CD4-positive, alpha-beta T cell treated with Interleukin-6 for 4 hours (primary cell): ENCODE measurements around the gene OR1L1.

Experiments
- DNase-seq: peaks from one replicate; pipeline ENCODE4 v3.0.0-alpha.2; 2020; ENCODE audit warnings: mixed read lengths

OR1L1 gene, protein sequence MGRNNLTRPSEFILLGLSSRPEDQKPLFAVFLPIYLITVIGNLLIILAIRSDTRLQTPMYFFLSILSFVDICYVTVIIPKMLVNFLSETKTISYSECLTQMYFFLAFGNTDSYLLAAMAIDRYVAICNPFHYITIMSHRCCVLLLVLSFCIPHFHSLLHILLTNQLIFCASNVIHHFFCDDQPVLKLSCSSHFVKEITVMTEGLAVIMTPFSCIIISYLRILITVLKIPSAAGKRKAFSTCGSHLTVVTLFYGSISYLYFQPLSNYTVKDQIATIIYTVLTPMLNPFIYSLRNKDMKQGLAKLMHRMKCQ

DNA sequence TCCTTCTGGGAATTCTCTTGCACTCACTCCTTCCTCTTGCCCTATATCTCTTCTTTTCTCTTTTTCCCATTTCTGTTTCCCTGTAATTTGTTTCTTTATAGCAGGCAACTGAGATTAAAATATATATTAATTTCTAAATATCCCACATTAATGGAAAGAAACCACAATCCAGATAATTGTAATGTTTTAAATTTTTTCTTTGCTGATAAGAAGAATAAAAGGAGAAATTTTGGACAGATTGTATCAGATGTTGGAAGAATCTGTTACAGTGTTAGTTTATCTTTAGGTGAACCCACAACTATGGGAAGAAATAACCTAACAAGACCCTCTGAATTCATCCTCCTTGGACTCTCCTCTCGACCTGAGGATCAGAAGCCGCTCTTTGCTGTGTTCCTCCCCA, at the start of gene OR1L1:
Gene OR1L1, plus strand, starts transcription at position 301 of the 400 bp plus-strand sequence. Its CDS starts 0 bp downstream, at position 301.
- no peak for DNase-seq

DNA sequence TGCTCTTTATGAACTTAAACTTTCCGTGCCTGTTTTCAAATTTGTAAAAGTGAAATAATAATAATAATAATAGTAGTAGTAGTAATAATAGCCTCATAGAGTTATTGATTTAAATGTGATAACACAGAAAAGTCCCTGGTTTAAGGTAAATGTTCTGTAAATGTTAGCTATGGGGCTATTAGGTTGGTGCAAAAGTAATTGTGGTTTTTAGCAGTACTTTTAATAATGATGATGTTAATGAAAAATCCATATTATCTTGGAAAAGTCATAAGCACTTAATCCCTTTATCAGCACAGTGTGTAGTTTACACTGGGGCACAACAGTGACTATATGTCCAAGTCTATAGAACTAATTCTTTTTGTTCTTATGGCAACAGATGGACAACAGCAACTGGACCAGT, 47.2 kb upstream of the OR1L1 start, which contains the start of gene OR1Q1:
Gene OR1Q1, plus strand, starts transcription at position 377 of the 400 bp plus-strand sequence. Its CDS starts 0 bp downstream, at position 377.
- no peak for DNase-seq

DNA sequence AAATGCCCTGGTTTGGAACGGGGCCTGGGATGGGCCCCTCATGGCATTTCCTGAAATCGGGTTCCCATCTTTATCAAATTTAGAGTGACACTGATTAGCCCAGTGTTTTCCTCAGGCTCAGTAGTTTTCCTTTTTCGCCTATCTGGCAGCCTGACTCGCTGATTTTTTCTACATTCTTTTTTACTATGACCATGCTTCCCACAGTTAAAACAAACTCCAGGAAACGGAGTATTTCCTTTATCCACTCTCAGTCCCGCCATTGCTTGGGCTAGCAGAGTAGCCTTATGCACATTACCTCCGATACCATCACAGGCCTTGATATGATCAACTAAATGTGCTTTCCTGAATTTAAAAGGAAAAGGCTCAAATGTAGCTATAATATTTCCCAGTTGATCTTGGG, 41.5 kb upstream of the OR1L1 start:
- DNase-seq = no peak

DNA sequence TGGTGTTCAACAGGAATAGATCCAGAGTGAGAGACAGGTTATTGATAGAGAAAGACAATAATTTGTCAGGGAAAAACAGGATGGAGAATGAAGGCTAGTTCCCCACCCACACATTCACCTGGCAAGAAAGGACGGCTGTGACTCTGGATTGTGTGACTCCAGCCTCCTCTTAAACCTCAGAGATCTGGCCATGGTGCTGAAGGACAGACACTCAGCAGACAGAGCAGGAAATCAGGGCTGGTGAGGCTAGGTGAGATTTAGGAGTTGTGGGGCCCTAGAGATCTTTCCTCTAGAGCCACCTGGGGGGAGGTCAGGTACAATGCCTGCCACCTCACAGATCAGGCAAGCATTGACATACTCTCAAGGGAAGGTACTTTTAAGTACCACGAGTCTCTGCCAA, 19.3 kb upstream of the OR1L1 start:
- no peak for DNase-seq

DNA sequence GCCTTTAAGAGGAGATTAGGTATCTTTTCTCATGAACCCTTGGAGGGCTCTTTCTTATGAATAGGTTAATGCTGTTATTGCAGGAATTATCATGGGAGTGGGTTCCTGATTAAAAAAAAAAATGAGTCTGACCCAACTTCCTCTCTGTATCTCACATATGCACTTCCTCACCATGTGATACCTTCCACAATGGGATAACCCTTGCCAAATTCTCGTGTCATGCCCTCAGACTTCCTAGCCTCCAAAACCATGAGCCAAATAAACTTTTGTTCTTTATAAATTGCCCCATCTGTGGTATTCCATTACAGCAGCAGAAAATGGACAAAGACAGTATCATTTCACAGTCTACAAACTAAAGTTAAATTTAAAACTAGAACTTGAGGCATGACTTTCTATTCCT, 5.1 kb upstream of the OR1L1 start:
- no peak for DNase-seq

DNA sequence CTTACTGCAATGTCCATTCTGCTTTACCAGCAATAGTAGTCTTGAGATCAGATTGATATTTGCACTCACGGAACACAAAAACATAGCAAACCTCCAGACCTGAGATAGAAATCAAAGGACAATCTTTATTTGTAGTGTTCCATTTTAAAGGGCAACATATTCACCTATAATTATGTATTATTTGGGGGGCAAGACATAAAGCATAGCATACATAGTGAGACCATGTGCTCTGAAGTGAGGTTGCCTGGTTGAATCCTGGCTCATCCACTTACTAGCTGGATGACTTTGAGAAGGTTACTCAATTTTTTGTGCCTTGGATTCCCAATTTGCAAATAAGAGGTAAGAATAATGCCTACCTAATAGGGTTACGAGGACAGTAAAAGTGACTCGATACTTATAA, 4.0 kb upstream of the OR1L1 start, which contains the start of gene OR1B1:
Gene OR1B1, minus strand, starts transcription at position 101 of the 400 bp plus-strand sequence.
- DNase-seq = no peak

DNA sequence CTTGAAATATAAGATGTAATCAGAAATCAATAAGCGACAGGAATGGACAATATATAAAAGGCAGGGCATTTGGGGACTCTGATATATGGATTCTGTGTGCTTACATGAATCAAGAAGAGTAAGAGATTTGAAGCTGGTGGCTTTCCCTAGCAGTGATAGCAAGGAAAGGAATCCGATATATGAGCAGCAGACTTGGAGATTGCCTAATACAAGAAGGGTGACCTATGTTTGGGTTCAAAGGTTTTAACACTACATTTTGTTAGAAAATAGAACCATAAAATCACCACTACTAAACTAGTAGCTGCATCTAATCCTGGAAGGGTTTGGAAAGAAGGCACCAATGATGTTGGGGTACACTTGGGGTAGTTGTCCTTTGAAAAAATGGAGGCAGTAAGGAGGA, 11.0 kb downstream of the OR1L1 start:
- no peak for DNase-seq

DNA sequence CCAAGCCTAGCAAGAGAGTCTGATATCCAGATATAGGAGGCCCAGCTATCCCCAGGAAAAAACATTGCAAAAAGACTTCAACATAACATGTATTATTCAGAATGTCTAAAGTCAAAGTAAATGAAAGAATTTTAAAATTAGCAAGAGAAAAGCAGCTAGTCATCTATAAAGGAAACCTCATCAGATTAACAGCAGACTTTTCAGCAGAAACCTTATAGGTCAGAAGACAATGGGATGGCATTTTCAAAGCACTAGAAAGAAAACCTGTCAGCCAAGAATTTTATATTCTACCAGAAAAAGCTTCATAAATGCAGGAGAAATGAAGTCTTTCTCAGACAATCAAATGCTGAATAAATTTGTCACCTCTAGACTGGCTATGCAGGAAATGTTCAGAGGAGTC, 23.3 kb downstream of the OR1L1 start:
- no peak for DNase-seq

DNA sequence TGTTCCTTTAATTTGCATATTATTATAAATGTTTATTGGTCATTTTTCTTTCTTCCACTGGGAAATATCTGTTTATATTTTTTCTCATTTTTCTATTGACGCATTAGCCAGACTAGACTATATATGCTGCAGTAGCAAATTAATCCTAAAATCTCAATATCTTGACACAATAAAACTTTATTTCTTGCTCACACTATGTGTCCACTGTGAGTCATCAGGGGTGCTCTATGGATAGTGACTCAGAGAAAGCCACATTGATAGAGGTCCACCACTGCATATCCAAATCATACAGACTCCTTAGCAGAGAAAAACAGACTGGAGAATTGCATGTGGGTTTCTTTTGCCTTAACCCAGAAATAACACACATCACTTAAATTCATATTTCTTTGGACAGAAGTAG, 34.2 kb downstream of the OR1L1 start:
- no peak for DNase-seq
